Suppressor macrophage treated with lipopolysaccharide for 4 hours (primary cell): ENCODE results near the gene HIPK2.

ENCODE experiments used
- DNase-seq: peaks from one replicate; pipeline ENCODE4 v3.0.0-alpha.2; 2020

The HIPK2 gene

DNA sequence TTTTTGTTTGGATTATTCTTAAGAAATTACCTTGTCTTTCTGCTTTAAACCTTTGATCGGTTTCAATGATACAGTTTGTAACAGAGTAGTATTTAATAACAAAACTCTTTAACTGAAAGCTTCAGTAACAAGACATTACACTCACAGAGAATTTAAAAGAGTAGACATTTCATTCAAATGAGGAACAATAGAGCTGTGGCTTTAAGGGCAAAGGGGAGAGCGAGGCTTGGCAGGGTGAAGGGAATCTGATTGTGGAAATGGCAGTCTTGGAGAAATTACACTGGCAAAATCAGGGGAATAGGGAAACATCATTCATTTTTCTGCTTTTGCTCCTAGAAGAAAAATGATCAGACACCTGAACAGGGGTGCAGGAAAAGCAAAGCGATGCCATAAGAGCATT, 5.1 kb upstream of the HIPK2 start:
- no peak for DNase-seq

DNA sequence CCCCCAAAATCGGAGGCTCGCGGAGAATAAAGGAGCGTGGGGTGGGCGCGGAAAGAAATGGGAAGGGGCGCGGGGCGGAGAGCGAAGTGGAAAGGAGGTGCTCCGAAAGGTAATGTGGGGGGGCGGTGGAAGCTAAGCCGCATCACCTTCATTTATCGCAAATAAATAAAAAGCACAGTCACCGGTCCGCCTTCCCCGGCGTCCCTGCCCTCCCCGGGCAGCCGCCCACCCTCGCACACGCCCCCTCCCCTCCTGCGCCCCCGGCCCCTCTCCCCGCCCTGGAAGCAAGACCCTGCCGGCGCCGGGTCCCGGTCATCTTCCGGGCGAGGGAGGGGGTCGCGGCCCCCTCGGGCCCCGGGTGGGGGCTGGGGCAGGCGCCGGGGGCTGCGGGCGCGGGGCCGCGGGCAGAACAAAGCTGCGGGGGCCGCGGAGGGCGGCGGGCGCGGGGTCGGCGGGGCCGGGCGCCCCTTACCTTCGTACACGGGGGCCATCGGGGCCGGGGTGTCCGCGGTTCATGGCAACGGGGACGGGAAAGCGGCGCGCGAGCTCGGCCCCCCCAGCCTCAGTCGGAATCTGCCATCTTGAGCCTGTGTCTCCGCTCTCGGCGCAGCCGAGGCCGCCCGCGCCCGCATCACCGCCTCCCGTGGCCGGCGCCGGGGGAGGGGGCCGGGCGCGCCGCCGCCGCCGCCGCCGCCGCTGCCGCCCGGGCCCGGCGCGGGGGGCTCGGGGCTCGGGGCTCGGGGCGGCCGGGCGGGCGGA, 486 bp downstream of the HIPK2 start:
- DNase-seq: peak; percentile 60

GRCh38 chr7:139776486-139777132, 1.2 kb downstream of the HIPK2 start:
- DNase-seq: peak; percentile 69

- peak; percentile 89 for DNase-seq
These were observed 1.9 kb downstream of the HIPK2 start for GRCh38 chr7:139775829-139776266.

DNA sequence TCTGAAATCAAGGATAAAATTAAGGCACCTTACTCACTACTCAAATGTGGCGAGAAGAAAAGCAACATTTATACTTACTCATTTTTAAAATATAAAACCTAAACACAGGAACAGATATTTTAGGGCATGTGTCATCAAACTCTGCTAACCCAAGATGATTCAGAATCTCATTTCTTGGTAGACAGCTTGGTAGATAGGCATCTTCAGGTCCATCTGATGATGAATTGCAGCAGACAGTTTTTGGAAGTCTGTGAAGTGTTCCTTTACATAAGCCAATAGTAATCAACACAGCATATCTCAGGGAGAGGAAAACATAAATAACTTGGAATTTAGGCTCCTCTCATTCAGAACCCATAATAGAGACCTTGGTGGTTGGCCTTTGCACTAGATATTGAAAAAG, 3.4 kb downstream of the HIPK2 start:
- DNase-seq: peak; percentile 30

DNA sequence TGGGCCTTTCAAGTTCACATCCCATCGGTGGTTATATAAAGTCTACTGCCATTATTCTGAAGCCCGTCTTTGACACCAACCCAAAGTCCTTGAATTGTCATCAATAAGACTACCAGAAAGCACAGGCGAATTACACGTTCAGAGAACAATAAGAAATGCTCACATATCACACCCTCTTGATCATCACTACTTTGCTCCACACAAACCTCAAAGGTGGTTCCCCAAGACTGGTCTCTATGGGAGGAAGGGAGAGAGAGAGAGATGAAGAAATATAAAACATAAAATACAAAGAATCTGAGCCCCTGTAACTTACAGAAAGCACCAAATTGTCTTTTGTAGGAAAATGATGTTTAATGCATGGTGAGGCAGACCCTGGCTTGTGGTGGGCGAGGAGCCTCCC, 4.4 kb downstream of the HIPK2 start:
- no peak for DNase-seq

DNA sequence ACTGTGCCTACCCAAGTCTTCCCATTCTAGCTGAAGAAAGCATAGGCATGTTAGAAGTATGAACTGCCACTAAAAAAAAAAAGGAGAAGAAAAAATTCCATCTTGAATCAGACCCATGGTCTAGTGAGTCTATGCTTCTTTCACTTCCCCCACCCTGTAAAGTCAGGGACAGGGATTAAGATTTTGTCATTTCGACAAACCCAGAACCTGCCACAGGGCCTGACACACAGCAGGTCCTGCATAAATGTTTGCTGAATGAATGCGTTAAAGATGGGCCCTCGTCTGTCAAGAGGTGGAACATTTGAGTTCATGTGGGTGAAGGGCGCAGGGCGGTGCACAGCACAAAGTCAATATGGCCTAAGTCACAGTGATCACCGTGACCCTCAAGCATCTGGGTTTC, 4.9 kb downstream of the HIPK2 start:
- peak; percentile 81 for DNase-seq

- DNase-seq: peak; percentile 59
These were observed 5.7 kb downstream of the HIPK2 start for GRCh38 chr7:139772115-139772514.

- DNase-seq: peak; percentile 84
These were observed 6.5 kb downstream of the HIPK2 start for GRCh38 chr7:139771001-139771956.

- DNase-seq: no peak
These were observed 8.0 kb downstream of the HIPK2 start for GRCh38 chr7:139769761-139770160.

- no peak for DNase-seq
These were observed 8.7 kb downstream of the HIPK2 start for GRCh38 chr7:139769066-139769465.

GRCh38 chr7:139768249-139768824, 9.5 kb downstream of the HIPK2 start:
- DNase-seq: no peak

DNA sequence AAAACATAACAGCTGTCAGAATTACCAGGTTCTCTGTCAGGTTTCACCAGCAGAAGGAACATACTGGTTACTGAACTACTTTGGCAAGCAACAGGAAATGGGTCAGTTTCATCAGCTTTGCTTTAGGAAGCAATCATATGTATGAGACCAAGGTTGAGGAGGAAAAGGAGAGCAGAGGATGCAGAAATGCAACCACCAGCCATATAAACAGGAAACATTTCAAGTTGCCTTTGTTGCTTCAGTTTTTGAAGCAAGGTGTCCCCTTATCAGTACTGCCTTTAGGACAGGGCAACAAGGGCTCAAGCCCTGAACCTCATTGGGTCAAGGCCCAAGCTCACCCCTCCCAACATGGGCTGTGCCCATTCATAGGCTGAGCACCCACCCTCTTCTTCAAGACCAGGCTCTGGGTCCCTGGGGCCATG, 10.2 kb downstream of the HIPK2 start:
- no peak for DNase-seq

DNA sequence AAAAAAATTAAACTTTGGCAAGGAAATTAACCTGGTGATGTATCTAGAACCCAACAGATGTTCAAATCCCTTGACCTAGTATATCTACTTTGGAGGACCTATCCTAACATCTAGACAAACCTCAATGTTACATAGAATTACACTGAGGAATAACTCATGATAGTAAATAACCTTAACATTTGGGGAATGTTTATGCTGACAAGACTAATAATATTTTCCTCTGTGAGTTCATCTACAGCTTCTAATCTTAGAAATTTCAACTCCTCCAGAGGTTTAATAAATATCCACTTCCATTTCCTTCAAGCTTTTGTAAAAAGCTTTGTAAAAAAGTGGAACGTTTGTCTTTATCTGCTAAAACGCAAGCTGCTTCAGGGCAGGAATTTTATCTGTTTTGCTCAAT, 12.7 kb downstream of the HIPK2 start:
- DNase-seq: no peak

DNA sequence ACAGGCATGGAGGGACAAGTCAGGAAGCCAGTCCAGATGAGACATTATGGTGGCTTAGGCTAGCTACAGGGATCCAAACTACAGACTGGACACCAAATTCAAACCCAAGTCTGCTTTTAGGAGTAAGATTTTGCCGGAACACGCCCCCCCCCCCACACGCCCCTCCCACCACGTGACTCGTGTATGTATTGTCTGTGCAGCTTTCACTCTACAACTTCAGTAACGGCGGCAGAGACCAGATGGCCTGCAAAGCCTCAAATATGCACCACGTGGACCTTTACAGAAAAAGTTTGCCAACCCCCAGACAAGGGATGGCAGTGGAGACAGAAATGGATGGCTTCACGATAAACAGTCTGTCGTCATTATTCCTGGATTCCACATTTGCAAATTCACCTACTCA, 14.5 kb downstream of the HIPK2 start:
- no peak for DNase-seq

DNA sequence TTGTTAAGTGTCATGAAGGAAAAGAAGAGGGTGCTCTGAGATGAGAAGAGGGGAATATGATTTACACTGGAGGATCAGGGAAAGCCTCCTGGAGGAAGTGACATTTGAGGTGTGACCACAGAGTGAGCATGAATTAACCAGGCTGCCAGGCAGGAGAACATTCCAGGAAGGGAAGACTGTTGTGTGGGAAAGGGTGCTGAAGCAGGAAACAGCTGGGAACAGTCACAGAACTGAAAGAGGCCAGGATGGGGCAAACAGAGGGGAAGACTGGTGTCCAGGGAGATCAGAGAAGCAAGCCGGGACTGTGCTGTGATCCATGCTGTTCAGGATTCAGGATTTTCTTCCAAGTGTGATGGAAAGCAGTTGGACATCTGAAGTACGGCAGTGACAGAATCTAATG, 14.9 kb downstream of the HIPK2 start:
- DNase-seq: no peak

DNA sequence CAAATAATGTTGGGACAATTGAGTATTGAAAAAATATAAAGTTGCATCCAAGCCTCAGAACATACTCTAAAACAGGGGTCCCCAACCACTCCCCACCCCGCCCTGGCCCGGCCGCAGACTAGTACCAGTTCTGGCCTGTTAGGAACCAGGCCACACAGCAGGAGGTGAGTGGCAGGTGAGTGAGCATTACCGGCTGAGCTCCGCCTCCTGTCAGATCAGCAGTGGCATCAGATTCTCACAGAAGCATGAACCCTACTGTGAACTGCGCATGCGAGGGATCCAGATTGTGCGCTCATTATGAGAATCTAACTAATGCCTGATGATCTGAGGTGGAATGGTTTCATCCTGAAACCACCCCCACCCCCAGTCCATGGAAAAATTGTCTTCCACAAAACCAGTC, 19.4 kb downstream of the HIPK2 start:
- no peak for DNase-seq

- no peak for DNase-seq
These were observed 19.8 kb downstream of the HIPK2 start for GRCh38 chr7:139757968-139758367.

- no peak for DNase-seq
These were observed 24.1 kb downstream of the HIPK2 start for GRCh38 chr7:139753693-139754111.

DNA sequence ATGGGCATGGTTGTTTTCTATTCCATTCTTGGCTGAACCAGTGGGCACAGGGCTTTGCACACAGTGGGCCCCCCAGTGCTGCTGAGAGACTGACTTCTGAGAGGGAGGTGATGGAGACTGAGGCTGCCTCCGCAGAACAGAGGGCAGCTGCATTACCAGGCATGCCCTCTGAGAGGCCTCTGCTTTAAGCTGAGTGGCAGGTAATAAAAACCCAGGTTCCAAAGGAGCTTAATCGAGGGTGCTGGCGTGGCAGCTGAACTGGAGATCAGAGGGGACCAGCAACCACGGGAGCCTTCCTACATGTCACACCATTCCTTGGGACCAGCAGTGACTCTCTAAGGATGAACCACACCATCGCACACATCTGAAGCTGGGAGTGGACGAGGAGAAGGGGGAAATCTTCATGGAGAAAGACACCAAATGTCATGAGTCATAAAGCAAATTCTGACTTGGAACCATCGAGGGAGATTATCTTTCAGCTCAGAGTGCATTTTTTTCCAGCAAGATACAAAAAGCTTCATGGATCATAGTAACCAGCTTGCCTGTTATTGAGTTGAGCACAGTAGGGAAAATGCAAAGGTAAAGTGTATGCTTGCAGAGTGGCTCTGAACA, 24.6 kb downstream of the HIPK2 start:
- no peak for DNase-seq

- DNase-seq: no peak
These were observed 25.2 kb downstream of the HIPK2 start for GRCh38 chr7:139752604-139753003.

DNA sequence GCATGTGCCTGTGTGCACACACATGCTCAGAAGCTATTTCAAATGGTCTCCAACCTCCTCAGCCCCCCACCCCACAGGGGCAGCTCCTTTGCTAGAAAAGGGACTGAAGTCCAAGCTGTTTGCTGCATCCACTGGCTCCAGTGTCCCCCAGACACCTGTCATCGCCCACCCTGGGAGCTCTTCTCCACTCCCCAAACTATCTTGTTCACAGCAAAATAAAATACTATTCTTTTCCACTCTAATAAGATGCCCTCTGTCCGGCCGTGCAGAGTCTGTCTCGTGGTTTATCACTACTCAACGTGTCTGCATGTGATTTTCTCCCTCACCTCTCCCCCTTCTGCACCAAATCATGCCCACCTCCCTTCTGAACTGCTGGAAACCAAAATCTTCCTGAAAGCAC, 25.6 kb downstream of the HIPK2 start:
- no peak for DNase-seq
